GM21619 (cell line): ENCODE measurements around the gene INMT.
"Not testable (repeated sequence)": the region's sequence is repeated elsewhere in the genome, so short reads cannot be mapped to it uniquely, and the experiment has no call there.

Source experiments
- ATAC-seq: cut with Tn5 transposase; IDR thresholded peaks from one replicate; pipeline ENCODE4 v1.9.1; 2021; ENCODE audit not compliant: unreplicated experiment

Gene INMT

DNA sequence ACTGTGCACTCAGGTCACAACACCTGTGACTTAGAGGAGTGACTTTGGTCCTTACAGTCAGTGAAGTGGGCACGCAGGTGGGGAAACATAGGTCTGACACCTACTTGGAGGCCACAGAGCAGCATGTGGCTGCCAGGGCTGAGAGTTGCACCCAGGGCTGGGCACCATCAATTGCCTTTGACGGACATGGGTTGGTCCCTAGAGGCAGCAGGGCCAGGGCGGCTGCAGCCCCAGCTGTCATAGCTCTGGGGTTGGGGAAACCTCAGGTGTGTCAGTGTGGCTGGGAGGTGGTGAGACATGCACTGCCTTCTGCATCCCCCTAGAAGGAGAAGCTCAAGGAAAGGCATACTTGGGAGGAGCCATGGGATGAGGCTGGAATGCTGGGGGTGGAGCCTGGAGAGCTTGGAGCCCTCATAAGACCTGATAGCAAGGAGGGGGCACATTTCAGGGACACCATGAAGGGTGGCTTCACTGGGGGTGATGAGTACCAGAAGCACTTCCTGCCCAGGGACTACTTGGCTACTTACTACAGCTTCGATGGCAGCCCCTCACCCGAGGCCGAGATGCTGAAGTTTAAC is at the start of gene INMT:
INMT (plus strand) TSS at position 440 of the 578 bp plus-strand sequence; CDS start at position 456, 16 bp downstream.
- no peak for ATAC-seq

DNA sequence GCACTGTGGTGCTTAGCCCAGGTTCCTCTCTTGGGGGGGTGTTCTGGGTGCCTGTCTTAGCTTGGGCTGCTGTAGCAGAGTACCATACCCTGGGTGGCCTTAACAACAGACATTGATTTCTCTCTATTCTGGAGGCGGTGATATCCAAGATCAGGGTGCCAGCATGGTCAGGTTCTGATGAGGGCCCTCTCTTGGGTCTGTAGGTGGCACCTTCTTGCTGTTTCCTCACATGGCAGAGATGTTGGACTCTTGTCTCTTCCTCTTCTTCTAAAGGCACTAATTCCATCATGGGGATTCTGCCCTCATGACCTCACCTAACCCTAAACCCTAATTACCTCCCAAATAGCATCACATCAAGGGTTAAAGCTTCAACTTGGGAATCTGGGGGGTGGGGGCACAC is 49.7 kb upstream of the INMT start:
- ATAC-seq = no peak

DNA sequence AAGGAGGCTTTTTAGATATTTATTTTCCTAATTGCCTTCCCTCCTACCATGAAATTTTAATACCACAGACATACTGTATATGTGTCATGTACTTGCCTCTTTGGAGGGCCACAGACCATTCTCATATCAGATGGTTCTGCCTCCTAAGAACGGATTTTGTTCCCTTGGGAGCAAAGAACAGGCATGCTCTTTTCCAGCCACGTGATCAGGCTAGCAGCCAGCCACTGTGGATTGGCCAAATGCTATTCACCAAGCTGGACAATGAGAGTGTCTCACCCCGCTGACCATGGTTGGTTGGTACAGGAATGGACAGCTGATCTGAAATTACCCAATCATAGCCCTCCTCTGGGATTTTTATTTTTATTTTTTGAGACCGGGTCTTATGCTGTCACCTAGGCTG is 48.2 kb upstream of the INMT start:
- ATAC-seq = no peak

- ATAC-seq = no peak
Measured at GRCh38 chr7:30705008-30705407, 46.9 kb upstream of the INMT start.

DNA sequence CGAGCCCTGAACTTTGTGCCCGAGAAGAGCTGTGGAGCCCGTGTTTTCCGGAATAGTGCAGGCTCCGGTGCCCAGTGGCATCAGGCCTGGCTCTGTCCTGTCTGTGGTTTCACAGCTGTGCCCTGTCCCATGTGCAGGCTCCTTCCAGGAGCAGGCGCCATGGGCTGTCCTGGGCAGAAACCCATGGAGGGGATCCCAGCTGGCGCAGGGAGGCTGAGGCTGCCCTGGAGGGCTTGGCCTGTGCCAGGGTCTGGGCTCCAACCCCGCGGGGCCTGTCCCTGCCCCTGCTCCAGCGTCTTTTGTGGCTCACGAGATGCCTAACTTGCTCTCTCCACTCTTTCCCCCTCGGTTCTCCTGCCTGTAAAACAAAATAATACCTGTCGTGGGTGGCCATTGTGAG is 46.3 kb upstream of the INMT start:
- ATAC-seq = no peak

- ATAC-seq = no peak
Measured at GRCh38 chr7:30706316-30706715, 45.6 kb upstream of the INMT start.

DNA sequence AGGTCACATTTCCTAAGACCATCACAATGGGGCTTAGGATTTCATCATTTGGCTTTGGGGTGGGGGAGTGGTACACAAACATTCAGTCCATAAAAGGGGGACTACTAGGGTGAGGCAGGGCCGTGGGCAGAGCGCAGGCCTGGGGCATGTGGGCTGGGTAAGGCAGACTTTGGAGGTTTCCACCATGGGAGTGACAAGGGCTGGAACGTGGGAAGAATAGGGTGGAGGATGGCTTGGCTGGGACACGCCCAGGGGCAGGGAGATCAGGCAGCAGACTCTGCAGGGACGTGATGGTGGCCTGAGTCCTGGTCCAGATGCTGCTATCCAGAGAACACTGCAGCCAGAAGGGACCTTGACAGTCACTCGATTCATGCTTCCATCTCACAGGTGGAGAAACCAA is 45.0 kb upstream of the INMT start:
- no peak for ATAC-seq

GRCh38 chr7:30707391-30708357 is 44.3 kb upstream of the INMT start:
- no peak for ATAC-seq

DNA sequence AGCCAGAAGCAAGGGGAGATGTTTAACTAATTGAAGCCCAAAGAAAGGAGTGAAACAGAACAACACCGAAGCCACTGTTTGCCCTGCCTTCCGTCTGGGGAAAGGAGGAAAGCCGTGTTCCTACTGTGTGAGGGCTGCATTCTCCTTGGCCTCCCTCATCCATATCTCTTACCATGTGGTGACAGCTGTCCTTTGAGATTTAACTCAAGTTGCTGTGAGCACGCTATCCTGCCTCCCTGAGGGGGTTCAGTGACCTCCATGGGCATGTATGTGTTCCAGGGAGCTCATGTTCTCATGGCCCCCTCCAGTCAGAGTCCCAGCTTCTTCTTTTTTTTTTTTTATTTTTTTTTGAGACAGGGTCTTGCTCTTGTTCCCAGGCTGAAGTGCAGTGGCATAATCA is 43.5 kb upstream of the INMT start:
- ATAC-seq = no peak

DNA sequence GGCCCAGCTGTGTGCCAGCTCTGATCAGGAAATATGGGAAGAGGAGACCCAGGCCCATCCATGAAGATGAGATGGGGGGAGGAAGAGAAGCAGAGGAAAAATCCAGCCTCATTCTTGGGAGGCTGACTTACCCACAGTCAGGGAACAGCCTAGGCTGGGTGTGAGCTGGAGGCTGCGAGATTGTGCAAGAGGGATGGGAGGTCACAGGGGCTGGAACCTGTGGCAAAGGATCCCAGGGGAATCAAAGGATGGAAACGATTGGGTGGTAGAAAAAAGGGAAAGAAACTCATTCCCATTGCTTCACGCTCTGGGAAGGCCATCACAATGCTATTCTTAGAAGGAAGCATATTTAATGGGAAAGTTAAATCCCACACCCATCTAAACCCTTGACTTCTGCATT is 43.0 kb upstream of the INMT start:
- no peak for ATAC-seq

DNA sequence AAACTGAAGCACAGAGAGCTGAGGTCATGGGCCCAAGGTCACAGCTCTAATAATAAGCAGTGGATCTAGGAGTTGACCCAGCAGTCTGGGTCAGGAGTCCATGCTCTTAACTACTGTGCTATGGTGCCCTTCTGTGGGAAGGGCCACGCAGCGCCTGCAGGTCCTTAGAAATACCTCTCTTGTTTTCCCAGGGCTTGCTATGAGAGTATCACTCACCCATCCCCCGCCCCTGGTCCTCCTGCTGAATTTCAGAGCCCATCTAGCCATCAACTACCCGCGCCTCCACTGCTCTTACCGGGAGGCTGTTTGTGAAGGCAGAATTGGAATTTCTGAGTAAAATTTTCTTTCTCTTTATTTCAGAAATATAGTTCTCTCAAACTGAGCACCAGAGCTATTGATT is 42.4 kb upstream of the INMT start:
- no peak for ATAC-seq

- no peak for ATAC-seq
Measured at GRCh38 chr7:30710669-30711068, 41.3 kb upstream of the INMT start.

- no peak for ATAC-seq
Measured at GRCh38 chr7:30713392-30713791, 38.5 kb upstream of the INMT start.

DNA sequence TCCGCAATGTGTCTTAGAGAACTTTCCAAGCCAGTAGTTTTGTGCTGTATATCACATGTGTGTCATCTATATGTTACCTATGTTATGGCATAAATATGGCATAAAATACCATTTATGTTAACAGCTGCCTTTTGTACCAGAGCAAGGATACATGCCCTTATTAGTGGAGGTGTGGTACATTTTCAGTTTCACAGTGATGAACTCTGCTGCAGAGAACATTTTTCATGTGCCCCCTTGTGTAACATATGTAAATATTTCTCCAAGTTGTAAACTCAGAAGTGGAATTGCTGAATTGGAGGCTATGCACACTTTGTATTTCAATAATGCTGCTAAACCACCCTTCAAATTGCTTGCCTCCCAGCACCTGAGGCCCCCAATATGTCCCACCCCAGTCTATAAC is 37.8 kb upstream of the INMT start:
- no peak for ATAC-seq

DNA sequence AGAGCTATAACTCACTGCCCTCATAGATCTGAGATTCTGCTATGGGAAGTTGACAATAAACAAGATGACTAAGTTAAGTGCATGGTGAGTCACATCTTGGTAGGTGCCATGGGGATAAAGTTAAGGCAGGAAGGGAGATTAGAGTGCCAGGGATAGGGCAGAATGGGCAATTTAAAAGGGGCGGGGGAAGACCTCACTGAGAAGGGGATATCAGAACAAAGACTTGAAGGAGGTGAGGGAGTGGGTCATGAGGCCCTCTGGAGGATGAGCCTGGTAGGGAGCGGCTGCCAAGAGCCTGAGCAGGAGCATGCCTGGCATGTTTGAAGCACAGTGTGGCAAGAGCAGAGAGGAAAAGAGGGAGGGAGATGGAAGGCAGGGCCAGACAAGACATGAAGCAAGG is 34.8 kb upstream of the INMT start:
- no peak for ATAC-seq

- not testable (repeated sequence) for ATAC-seq
Measured at GRCh38 chr7:30719434-30719833, 32.5 kb upstream of the INMT start.

GRCh38 chr7:30721211-30721610 is 30.7 kb upstream of the INMT start:
- no peak for ATAC-seq

- ATAC-seq = no peak
Measured at GRCh38 chr7:30722187-30722586, 29.7 kb upstream of the INMT start.

DNA sequence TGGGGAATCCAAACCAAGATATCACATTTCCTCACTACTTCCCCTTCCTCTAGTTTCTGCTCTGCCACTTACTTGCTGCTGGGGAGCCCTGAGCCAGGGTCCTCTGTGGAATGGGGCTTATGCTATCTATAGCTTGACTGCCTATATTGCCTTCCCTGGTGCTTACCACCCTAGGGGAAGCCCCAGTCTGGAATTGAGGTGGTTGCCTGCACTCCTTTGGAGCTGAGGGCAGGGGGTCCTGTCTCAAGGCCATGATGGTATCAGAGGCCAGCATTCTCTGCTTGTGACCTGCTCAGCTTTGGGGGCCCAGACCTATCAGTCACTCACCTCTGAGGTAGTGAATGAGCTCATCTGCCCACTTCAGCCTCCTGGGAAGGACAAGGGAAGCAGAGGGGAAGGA is 29.3 kb upstream of the INMT start:
- no peak for ATAC-seq

DNA sequence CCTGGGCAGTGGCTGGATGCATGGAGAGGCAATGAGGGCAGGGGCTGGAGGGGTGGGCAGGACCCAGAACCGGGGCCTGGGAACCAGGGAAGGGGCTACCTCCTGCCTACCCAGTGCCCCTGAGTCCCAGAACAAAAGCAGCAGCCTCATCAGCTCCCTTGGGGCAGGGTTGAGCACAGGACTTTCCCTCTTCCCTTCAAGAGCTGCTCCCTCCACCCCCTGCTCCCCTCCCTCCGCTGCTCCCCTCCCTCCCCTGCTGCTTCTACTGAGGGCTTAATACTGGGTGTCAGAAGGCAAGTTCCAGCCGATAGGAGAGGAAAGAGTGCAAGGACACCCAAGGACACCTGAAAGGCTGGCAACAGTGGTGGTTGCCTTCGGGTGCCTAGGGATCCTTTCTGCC is 28.2 kb upstream of the INMT start:
- ATAC-seq = no peak

DNA sequence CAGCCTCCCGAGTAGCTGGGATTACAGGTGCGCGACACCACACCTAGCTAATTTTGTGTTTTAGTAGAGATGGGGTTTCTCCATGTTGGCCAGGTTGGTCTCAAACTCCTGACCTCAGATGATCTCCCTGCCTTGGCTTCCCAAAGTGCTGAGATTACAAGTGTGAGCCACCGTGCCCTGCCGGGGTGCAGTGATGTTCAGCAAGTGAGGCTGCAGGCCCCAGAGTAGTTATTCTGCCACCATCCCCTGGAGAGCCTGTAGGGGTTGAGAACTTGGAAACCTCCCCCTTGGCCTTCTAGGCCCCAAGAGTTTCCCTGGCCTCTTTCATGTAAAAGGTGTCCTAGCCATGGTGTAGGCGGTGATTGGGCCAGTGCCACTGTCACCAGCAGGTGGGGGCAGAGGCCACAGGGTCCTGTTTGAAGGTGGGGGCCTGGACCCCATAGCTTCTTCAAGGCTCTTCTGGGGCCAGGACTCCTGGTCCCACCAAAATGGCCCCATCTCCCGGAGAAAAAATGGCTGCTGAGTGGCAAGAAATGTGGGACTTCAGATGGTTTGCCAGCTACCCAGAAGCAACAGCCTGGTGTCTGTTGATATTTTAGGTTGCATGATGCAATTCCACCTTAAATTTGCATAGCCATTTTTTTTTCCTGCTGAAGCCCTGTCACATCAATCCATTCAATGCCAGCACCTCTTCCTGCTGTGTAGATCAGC is 25.5 kb upstream of the INMT start:
- no peak for ATAC-seq
